ENCODE data around the gene FAM168A. TPM values are rescaled to one million over a fixed set of nuclear protein-coding genes. Genes with fewer than 3 reads are reported as not detected.

The FAM168A gene
- total RNA-seq, 1 donor from 2014 or later = 19.9 TPM

- ATAC-seq (no peak), DNase-seq (ENCODE audit: low spot score) (no peak)
Observed at GRCh38 chr11:73404506-73405145, 193.3 kb downstream of the FAM168A start.

- ATAC-seq = peak; percentile 95
- no peak for DNase-seq (ENCODE audit: low spot score)
Observed at GRCh38 chr11:73404048-73404447, 193.9 kb downstream of the FAM168A start.

- DNase-seq (ENCODE audit: low spot score) (no peak), ATAC-seq (no peak)
Observed at GRCh38 chr11:73403541-73403940, 194.4 kb downstream of the FAM168A start.

- ATAC-seq (no peak), DNase-seq (ENCODE audit: low spot score) (no peak)
Observed at GRCh38 chr11:73402834-73403185, 195.1 kb downstream of the FAM168A start.

- DNase-seq (ENCODE audit: low spot score) = no peak
- ATAC-seq = no peak
Observed at GRCh38 chr11:73401924-73402833, 195.7 kb downstream of the FAM168A start.

GRCh38 chr11:73401217-73401923, 196.5 kb downstream of the FAM168A start:
- DNase-seq (ENCODE audit: low spot score) (no peak), ATAC-seq (no peak)

GRCh38 chr11:73400293-73400692, 197.6 kb downstream of the FAM168A start:
- ATAC-seq (no peak), DNase-seq (ENCODE audit: low spot score) (no peak)

- ATAC-seq (no peak), DNase-seq (ENCODE audit: low spot score) (no peak)
Observed at GRCh38 chr11:73399636-73400035, 198.3 kb downstream of the FAM168A start.

GRCh38 chr11:73399159-73399590, 198.7 kb downstream of the FAM168A start:
- DNase-seq (ENCODE audit: low spot score) = no peak

GRCh38 chr11:73398721-73399120, 199.2 kb downstream of the FAM168A start:
- ATAC-seq = no peak
- DNase-seq (ENCODE audit: low spot score) = no peak

More at GRCh38 chr11:73399159-73399590, 198.7 kb downstream of the FAM168A start:
- no peak for ATAC-seq

GRCh38 chr11:73398132-73398526, 199.8 kb downstream of the FAM168A start:
- ATAC-seq (no peak), DNase-seq (ENCODE audit: low spot score) (peak; percentile 37)

GRCh38 chr11:73397468-73398131, 200.3 kb downstream of the FAM168A start:
- no peak for ATAC-seq
- DNase-seq (ENCODE audit: low spot score) = peak; percentile 40

GRCh38 chr11:73396985-73397384, 200.9 kb downstream of the FAM168A start:
- DNase-seq (ENCODE audit: low spot score) = peak; percentile 36
- no peak for ATAC-seq

- DNase-seq (ENCODE audit: low spot score) (no peak), ATAC-seq (no peak)
Observed at GRCh38 chr11:73396251-73396930, 201.5 kb downstream of the FAM168A start.

GRCh38 chr11:73395297-73396208, 202.4 kb downstream of the FAM168A start:
- no peak for DNase-seq (ENCODE audit: low spot score)
- no peak for ATAC-seq

- DNase-seq (ENCODE audit: low spot score) (no peak), ATAC-seq (no peak)
Observed at GRCh38 chr11:73394416-73395296, 203.3 kb downstream of the FAM168A start.

- ATAC-seq = peak; percentile 87
- peak; percentile 73 for DNase-seq (ENCODE audit: low spot score)
Observed at GRCh38 chr11:73393479-73394415, 204.2 kb downstream of the FAM168A start.

Data from left lobe of liver (tissue), 2 donors.